Adipocyte (in vitro differentiated cells): ENCODE results near the gene IYD.

Source experiments
- DNase-seq: peaks from one replicate; pipeline ENCODE4 v3.0.0-alpha.2; 2015; ENCODE audit warnings: low read depth
- H3K27me3 ChIP-seq: replicated peaks from 2 replicates; pipeline ENCODE4 v1.7.0; 2013; ENCODE audit warnings: mild to moderate bottlenecking, low read length, moderate library complexity; ENCODE audit not compliant: control insufficient read depth, insufficient read depth
- H3K36me3 ChIP-seq: 2 replicates; pipeline ENCODE4 v1.7.0; 2013; ENCODE audit warnings: low read length, mild to moderate bottlenecking, moderate library complexity; ENCODE audit not compliant: control insufficient read depth, insufficient read depth, severe bottlenecking
- H3K4me1 ChIP-seq: 2 replicates; pipeline ENCODE4 v1.7.0; 2013; ENCODE audit warnings: mild to moderate bottlenecking, low read length, moderate library complexity; ENCODE audit not compliant: control insufficient read depth, insufficient read depth
- H3K4me3 ChIP-seq: 2 replicates; pipeline ENCODE4 v1.7.0; 2013; ENCODE audit warnings: mild to moderate bottlenecking, low read length, moderate library complexity
- H3K9ac ChIP-seq: 2 replicates; pipeline ENCODE4 v1.7.0; 2013; ENCODE audit warnings: mild to moderate bottlenecking, low read length, moderate library complexity
- H3K9me3 ChIP-seq: 2 replicates; pipeline ENCODE4 v1.7.0; 2013; ENCODE audit warnings: mild to moderate bottlenecking, low read length, moderate library complexity; ENCODE audit not compliant: control insufficient read depth

IYD gene

DNA sequence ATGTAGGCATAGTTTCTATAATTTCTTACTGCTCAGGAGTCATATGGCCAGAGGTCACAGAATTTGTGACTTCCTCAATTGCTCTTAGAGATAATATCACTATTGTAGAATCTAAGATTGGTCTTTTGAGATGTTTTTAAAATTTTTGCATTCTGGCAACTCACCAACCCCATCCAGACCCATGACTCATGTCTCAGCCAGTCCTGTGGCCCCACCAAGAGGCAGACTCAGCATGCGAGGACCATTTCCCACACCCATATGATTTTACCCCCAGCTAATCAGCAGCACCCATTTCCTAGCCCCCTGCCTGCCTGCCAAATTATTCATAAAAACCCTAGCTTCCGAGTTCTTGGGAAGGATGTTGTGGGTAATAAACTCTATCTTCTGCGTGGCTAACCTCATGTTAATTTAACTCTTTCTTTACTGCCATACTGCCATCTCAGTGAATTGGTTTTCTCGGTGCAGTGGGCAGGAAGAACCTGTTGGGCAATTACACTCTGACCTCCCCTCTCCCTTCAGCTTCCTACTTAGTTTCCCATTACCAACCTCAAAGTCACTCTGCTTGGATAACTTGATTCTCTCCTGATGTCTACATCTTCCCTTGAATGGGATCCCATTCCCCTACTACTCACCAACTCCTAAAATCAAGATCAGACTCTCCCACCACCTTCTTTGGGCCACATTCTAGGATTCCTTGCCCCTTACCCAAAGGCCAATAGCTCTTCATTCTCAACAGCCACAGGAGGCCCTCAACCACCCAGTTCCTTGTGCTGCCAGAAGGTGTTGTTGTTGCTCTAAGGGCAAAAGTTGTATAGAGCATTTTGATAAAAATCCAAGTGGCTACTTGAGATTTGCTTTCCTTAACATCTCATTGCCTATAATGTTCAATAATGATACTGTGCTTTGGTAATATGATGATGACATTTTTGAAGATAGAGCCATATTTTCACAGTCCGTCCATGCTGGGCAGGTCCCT, 16.2 kb upstream of the IYD start:
- no peaks in the 10 kb centered on the region for H3K36me3 ChIP-seq
- no peak overlapping the region for H3K9ac ChIP-seq
- H3K4me3 ChIP-seq, result no peak overlapping the region
- H3K4me1 ChIP-seq, result peaks cover 19% of the 10 kb centered on the region
- H3K27me3 ChIP-seq, result no peaks in the 10 kb centered on the region
- peak; percentile 75 for DNase-seq
- no peaks in the 10 kb centered on the region for H3K9me3 ChIP-seq

DNA sequence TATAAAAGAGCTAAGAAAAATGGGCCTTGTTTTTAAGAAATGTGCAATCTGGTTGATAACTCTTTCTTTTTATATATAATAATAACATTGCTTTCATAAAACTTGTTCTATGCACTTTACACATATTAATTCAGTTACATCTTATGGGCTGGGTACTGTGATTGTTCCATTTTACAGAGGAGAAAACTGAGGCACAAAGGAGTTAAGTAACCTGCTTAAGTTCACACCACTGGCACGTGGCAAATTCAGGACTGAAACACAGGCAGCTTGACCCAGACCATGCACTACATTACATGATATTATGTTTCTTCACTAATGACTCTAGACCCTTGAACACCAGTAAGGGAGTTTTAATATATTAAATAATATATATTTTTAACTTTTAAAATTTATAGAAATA, 15.4 kb upstream of the IYD start:
- DNase-seq, result no peak
- no peaks in the 10 kb centered on the region for H3K9me3 ChIP-seq
- H3K4me1 ChIP-seq, result peaks cover 19% of the 10 kb centered on the region
- H3K9ac ChIP-seq, result no peak overlapping the region
- no peak overlapping the region for H3K4me3 ChIP-seq
- H3K27me3 ChIP-seq, result no peaks in the 10 kb centered on the region
- no peaks in the 10 kb centered on the region for H3K36me3 ChIP-seq

DNA sequence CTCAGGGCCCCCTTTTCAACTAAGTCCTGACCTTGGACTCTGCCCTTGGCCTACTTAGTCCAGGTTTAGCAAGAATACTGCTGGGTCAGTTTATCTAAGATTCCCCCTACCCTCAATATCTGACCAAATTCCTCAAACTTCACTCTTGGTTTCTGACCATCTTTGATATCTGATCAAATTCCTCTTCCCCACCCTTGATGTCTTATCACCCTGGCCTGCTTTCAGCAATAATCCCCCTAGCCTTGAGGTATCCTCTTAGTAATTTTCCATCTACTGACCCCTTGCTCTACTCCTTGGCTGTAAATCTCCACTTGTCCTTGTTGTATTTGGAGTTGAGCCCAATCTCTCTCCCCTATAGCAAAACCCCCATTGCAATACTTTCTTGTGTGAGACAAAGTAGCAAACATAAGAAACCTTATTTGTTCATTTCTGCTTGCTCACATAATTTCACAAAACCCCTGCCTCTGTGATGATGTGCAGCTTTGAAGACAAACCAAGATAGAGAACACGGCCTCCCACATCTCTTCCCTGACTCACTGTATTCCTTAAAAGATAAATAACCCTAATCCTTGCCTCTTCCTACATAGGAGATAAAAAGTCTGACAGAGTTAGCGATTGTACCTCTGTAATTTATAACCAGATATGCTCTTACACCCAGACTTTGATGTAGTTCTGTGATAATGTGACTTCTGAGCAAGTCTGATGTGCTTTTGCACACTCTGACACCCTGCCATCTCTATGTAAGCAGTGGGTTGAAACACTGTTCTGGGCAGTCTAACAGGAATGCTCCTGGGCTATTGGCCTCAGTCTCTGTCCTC, 13.8 kb upstream of the IYD start:
- peaks cover 19% of the 10 kb centered on the region for H3K4me1 ChIP-seq
- DNase-seq, result no peak

DNA sequence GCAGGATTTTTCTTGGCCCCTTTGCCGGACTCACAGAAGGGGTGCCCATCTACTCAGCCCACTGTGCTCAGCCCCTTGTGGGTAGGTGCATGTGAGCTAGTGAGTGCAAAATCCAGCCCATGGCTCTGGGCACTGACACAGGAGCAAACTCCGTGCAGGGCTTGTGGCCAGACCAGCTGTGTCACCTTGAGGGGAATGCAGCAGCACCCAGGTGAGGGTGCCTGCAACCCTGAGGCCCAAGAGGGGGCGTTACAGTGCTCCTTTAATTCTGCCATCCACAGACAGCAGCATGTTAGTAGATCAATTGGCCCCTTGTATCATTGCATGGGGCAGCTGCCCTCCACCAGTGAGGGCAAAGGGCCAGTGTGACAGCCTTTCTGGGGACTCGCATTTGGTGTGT, 12.9 kb upstream of the IYD start:
- no peak for DNase-seq

More for the DNA sequence above, 13.8 kb upstream of the IYD start:
- Histone ChIP-seq H3K4me3 (no peak overlapping the region), H3K9ac (no peak overlapping the region), H3K36me3 (no peaks in the 10 kb centered on the region), H3K27me3 (no peaks in the 10 kb centered on the region), H3K9me3 (no peaks in the 10 kb centered on the region)

DNA sequence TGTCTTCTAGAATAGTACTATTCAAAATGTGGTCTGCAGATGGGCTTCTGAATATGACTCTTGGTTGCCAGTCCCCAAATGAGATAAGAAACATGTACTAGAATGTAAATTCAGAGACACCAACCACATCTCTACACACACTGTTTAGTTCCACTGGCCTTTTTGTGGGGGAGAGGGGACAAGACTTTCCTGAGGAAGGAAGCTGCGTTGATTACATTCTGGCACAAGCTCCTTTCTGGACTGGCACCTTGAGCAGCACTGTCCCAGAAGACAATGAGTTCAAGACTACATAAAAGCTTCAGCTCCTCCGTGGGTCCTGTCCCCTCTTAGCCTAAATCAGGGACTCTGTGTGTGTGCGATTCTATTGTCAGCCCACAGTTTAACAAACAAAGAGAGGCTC, 6.9 kb upstream of the IYD start:
- Histone ChIP-seq H3K4me1 (peaks cover 9% of the 10 kb centered on the region), H3K27me3 (no peaks in the 10 kb centered on the region), H3K36me3 (no peaks in the 10 kb centered on the region), H3K9ac (no peak overlapping the region), H3K4me3 (no peak overlapping the region), H3K9me3 (no peaks in the 10 kb centered on the region)
- no peak for DNase-seq

More for the DNA sequence above, 12.9 kb upstream of the IYD start:
- no peak overlapping the region for H3K4me3 ChIP-seq
- peaks cover 19% of the 10 kb centered on the region for H3K4me1 ChIP-seq
- no peak overlapping the region for H3K9ac ChIP-seq
- H3K27me3 ChIP-seq, result no peaks in the 10 kb centered on the region
- no peaks in the 10 kb centered on the region for H3K9me3 ChIP-seq
- no peaks in the 10 kb centered on the region for H3K36me3 ChIP-seq

DNA sequence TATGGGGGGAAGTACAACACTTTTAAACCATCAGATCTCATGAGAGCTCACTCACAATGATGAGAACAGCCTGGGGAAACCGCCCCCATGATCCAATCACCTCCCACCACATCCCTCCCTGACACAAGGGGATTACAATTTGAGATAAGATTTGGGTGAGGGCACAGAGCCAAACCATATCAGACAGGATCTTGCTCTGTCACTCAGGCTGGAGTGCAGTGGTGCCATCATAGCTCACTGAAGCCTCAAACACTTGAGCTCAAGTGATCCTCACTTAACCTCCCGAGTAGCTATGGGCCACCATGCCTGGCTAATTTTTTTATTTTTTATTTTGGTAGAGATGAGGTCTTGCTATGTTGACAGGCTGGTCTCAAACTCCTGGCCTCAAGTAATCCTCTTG, 5.1 kb upstream of the IYD start:
- no peak for DNase-seq
- Histone ChIP-seq H3K4me3 (no peak overlapping the region), H3K4me1 (peaks cover 10% of the 10 kb centered on the region), H3K36me3 (no peaks in the 10 kb centered on the region), H3K9me3 (peaks cover 5% of the 10 kb centered on the region), H3K9ac (no peak overlapping the region), H3K27me3 (no peaks in the 10 kb centered on the region)

DNA sequence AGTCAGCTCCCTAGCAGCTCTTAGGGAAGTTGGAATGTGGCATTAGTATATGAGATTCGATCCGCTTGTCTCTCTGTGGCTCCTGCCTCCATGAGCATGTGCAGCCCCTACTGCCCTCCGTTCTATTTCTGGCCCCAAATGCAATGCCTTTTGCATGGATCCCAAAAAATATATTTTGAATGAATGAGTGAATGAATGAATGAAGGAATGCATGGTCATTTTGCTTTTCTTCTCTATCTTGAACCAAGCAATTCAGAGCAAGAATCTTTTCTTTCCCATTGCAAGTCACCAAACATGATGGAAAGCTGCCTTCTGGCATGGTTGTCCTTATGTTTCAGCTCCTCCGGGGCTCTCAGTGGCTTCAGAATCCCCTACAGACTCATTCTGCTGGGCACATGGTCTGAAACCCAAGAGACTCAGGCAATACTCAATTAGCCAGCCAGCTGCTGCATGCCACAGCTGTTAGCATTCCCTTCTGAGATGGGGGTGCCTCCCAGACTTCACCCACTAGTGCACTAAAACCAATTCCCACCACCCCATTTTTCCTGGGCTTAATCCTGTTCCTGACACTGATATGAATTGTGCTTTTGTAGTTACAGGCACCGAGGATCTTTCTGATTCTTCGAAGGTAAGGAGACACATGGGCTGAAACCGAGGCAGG, 2.6 kb upstream of the IYD start:
- no peak for DNase-seq
- Histone ChIP-seq H3K9ac (no peak overlapping the region), H3K27me3 (no peaks in the 10 kb centered on the region), H3K9me3 (peaks cover 5% of the 10 kb centered on the region), H3K4me3 (no peak overlapping the region), H3K36me3 (no peaks in the 10 kb centered on the region), H3K4me1 (peaks cover 11% of the 10 kb centered on the region)

DNA sequence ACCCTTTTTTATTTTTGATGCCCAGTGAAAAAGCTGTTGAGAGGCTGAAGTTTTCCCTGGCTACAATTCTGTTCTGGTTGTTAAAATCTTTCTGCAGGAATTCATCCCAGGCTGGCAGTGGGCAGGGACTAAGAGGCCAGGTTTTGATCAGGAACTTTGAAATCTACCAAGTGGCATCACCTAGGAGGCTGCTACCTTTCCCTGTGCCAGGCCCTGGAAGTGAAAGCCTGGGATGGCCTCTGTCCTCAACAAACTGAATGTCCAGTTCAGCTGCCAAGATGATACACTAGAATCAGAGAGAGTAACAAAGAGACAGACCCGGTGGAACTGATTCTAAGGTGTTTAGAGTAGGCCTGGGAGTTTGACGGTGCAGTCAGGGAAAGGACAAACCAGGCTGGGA, 596 bp downstream of the IYD start:
- Histone ChIP-seq H3K9me3 (peaks cover 5% of the 10 kb centered on the region), H3K4me1 (peaks cover 36% of the 10 kb centered on the region), H3K9ac (no peak overlapping the region), H3K27me3 (no peaks in the 10 kb centered on the region), H3K4me3 (no peak overlapping the region), H3K36me3 (no peaks in the 10 kb centered on the region)
- no peak for DNase-seq

DNA sequence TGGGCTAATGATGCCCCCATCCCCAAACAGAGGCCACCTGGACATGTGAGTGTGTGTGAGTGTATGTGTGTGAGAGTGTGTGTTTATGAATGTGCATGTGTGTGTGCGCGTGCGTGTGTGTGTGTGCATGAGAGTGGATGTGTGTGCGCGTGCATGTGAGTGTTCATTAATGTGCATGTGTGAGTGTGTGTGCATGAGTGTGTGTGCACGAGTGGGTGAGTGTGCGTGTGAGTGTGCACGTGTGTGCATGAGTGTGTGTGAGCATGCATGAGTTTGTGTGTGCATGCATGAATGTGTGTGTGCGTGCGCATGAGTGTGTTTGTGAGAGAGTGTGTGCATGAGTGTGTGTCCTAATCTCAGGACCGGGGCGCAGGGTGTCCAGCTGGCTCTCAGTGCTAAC, 1.3 kb downstream of the IYD start:
- Histone ChIP-seq H3K9me3 (peaks cover 5% of the 10 kb centered on the region), H3K4me1 (peaks cover 36% of the 10 kb centered on the region), H3K9ac (no peak overlapping the region), H3K27me3 (no peaks in the 10 kb centered on the region), H3K36me3 (no peaks in the 10 kb centered on the region), H3K4me3 (no peak overlapping the region)
- DNase-seq, result no peak

DNA sequence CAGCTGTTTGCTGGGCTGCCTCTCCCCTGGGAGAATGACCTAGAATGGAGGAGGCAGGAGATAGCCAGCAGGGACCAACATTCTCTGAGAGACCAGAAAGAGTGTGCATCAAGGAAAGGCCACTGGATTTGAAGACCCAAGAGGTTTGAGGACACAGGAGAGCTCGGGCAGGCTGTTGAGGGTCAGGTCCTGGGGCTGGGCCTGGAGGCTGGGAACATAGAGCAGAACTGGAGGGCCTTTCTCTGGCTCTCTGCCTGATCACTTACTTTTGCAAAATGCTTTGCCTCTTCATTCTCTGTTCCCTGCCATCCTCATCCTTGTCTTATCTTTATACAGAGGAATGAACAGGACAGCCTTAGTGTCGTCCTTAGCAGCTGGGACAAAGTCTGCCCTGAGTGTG, 2.5 kb downstream of the IYD start:
- DNase-seq, result no peak
- no peak overlapping the region for H3K4me3 ChIP-seq
- H3K4me1 ChIP-seq, result peaks cover 32% of the 10 kb centered on the region
- H3K9ac ChIP-seq, result no peak overlapping the region
- no peaks in the 10 kb centered on the region for H3K36me3 ChIP-seq
- peaks cover 5% of the 10 kb centered on the region for H3K9me3 ChIP-seq
- H3K27me3 ChIP-seq, result no peaks in the 10 kb centered on the region

DNA sequence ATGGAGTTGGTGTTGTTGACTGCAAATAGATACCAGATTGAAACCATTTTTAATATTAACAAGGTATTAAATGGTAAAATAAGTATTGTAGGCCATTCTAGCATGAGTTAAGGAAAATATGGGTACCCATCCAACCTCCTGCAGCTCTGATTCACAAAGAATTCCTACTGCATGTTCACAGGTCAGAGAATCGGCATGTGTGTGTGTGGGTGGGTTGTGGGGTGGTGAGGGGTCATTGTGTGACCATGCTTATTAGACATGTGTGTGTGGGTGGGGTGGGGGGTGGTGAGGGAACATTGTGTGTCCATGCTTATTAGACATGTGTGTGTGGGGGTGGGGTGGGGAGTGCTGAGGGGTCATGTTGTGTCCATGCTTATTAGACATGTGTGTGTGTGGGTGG, 3.2 kb downstream of the IYD start:
- H3K27me3 ChIP-seq, result no peaks in the 10 kb centered on the region

More for the DNA sequence above, 3.2 kb downstream of the IYD start:
- Histone ChIP-seq H3K36me3 (no peaks in the 10 kb centered on the region), H3K9me3 (peaks cover 5% of the 10 kb centered on the region), H3K4me1 (peaks cover 29% of the 10 kb centered on the region), H3K9ac (no peak overlapping the region), H3K4me3 (no peak overlapping the region)
- DNase-seq, result no peak
